Activated CD4-positive, alpha-beta T cell treated with anti-CD3 and anti-CD28 coated beads, Interleukin-10, Interleukin-2, amounts not matched to agents 100 ng/mL and 50 ng/mL, durations not matched to agents 16 hours and 8 hours (primary cell): ENCODE measurements around the gene CCDC3.
"Not testable (repeated sequence)": the region's sequence is repeated elsewhere in the genome, so short reads cannot be mapped to it uniquely, and the experiment has no call there.

Source experiments
- DNase-seq: peaks from one replicate; pipeline ENCODE4 v3.0.0-alpha.2; 2020

CCDC3 gene

GRCh38 chr10:12876266-12876665 is 125.2 kb downstream of the CCDC3 start:
- no peak for DNase-seq

GRCh38 chr10:12875100-12875499 is 126.4 kb downstream of the CCDC3 start:
- DNase-seq: no peak

GRCh38 chr10:12874501-12874900 is 127.0 kb downstream of the CCDC3 start:
- DNase-seq: no peak

- DNase-seq: no peak
Observed at GRCh38 chr10:12873172-12873571, 128.3 kb downstream of the CCDC3 start.

GRCh38 chr10:12872577-12872976 is 128.9 kb downstream of the CCDC3 start:
- DNase-seq: no peak

- DNase-seq: no peak
Observed at GRCh38 chr10:12869427-12869826, 132.1 kb downstream of the CCDC3 start.

GRCh38 chr10:12868229-12868628 is 133.3 kb downstream of the CCDC3 start:
- no peak for DNase-seq

- DNase-seq: not testable (repeated sequence)
Observed at GRCh38 chr10:12865515-12865914, 136.0 kb downstream of the CCDC3 start.

- no peak for DNase-seq
Observed at GRCh38 chr10:12862459-12862858, 139.1 kb downstream of the CCDC3 start.

GRCh38 chr10:12854988-12855387 is 146.5 kb downstream of the CCDC3 start:
- no peak for DNase-seq

GRCh38 chr10:12852687-12853086 is 148.8 kb downstream of the CCDC3 start:
- DNase-seq: no peak

GRCh38 chr10:12849319-12850181 is 152.0 kb downstream of the CCDC3 start:
- DNase-seq: no peak

GRCh38 chr10:12848439-12849173 is 152.9 kb downstream of the CCDC3 start:
- no peak for DNase-seq

GRCh38 chr10:12847361-12847975 is 154.0 kb downstream of the CCDC3 start:
- DNase-seq: peak; percentile 23

- DNase-seq: no peak
Observed at GRCh38 chr10:12846718-12847117, 154.8 kb downstream of the CCDC3 start.
